ENCODE results near the gene TTC7B. TPM values are rescaled to one million over a fixed set of nuclear protein-coding genes. Genes with fewer than 3 reads are reported as not detected.

TTC7B gene
- total and polyA plus RNA-seq, 9 of the 15 experiments (the other 6 are each of a cell fraction or from before 2014, with no cell fraction given) = 2.2 to 77.2 (median 36.7) TPM

DNA sequence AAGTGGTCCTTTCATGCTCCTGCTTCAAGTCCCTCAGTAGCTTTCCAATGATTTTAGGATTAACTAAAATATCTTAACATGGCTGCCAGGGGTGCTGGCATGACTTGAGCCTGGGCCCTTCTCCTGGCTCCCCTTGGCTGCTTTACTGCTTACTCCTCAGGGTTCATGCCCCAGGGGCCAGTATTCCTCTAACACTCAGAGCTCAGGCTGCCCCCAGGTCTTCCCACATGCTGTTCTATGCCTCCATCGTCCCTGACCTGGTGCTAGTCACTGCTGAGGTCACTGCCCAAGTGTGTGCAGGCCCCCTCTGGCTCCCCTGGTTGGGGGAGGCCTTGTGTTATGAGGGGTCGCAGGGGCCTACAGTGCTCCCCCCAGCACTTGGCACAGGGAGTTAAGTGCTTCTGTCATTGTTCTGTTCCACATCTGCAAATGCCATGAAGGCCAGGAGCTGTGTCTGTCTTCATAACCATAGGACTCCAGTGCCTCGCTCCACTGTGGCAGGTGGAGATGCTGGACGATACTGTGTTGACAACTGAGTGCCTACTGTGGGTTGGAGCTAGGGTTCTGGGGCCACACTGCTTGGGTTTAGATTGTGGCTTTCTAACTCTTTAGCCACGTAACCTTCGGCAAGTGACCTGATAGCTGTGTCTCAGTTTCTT lies 228.8 kb downstream of the TTC7B start:
- 100% methylated on average over 5 of the region's 6 CpGs for WGBS (ENCODE audit: insufficient coverage, low coverage, missing lambda C conversion rate)
- H3K36me3 ChIP-seq (ENCODE audit: control insufficient read depth, insufficient read depth, low read length) = 0 out of 3 replicates have a peak, but pooled peaks cover 2% of the 10 kb centered on the region
- ChIA-PET CTCF (ENCODE audit: low intra/inter-chr PET ratio) (no interaction called here), POLR2A (interaction anchor here (1.5 kb wide), 1 partner anchor 13 kb away, joined by 6 read pairs; no protein-coding TSS in a partner anchor)
- in situ Hi-C loops (cut with MboI) = no loop called here
- H3K27ac ChIP-seq (ENCODE audit: extremely low read depth, low read depth, low read length) = no peak overlapping the region
- TF ChIP-seq SRSF9 (IDR thresholded peaks at IDR 0.05; ENCODE audit: borderline replicate concordance, low read depth, low read length) (no peak), TCF15 (CRISPR knock-in tag; IDR thresholded peaks at IDR 0.05) (no peak), RUNX1 (IDR thresholded peaks at IDR 0.05; ENCODE audit: low read depth) (no peak), ATF1 (CRISPR knock-in tag; IDR thresholded peaks at IDR 0.05) (no peak), ATF1 (tag; IDR thresholded peaks at IDR 0.05) (no peak), ZNF277 (CRISPR knock-in tag; IDR thresholded peaks at IDR 0.05; ENCODE audit: borderline replicate concordance) (no peak), ZNF143 (CRISPR knock-in tag; IDR thresholded peaks at IDR 0.05) (no peak), TCFL5 (CRISPR knock-in tag; conservative IDR thresholded peaks at IDR 0.05) (no peak), IRF9 (tag; IDR thresholded peaks at IDR 0.05) (no peak), HDAC3 (IDR thresholded peaks at IDR 0.05; ENCODE audit: borderline replicate concordance, partially characterized antibody) (no peak), LCOR (CRISPR knock-in tag; IDR thresholded peaks at IDR 0.05) (no peak), ZNF232 (CRISPR knock-in tag; IDR thresholded peaks at IDR 0.05) (no peak), RFX1 (IDR thresholded peaks at IDR 0.05) (no peak), ID3 (CRISPR knock-in tag; IDR thresholded peaks at IDR 0.05) (no peak), ID3 (tag; IDR thresholded peaks at IDR 0.05) (no peak), CREM (IDR thresholded peaks at IDR 0.05; ENCODE audit: low read depth) (no peak), LARP7 (IDR thresholded peaks at IDR 0.05) (no peak), CEBPB (tag; IDR thresholded peaks at IDR 0.05) (no peak), TRIM28 (IDR thresholded peaks at IDR 0.05) (no peak)
- TF ChIP-seq, protein P1, sequence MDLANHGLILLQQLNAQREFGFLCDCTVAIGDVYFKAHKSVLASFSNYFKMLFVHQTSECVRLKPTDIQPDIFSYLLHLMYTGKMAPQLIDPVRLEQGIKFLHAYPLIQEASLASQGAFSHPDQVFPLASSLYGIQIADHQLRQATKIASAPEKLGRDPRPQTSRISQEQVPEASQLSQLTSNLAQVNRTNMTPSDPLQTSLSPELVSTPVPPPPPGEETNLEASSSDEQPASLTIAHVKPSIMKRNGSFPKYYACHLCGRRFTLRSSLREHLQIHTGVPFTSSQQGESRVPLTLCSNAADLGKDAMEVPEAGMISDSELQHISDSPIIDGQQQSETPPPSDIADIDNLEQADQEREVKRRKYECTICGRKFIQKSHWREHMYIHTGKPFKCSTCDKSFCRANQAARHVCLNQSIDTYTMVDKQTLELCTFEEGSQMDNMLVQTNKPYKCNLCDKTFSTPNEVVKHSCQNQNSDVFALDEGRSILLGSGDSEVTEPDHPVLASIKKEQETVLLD (IDR thresholded peaks at IDR 0.05) = no peak
- intact Hi-C loops (cut with micrococcal nuclease) = no loop called here
- H2AFZ ChIP-seq (ENCODE audit: low read depth, low read length) = no peak overlapping the region
- H3K4me1 ChIP-seq (replicated peaks in 1 of 2; ENCODE audit: control insufficient read depth in 2 of 2, insufficient read depth in 2 of 2, low read length in 2 of 2) = no peaks in the 10 kb centered on the region
- no peak for FAIRE-seq
- no peak overlapping the region for H3K4me3 ChIP-seq
- H3K9me3 ChIP-seq (replicated peaks; ENCODE audit: control insufficient read depth, insufficient read depth, low read depth, low read length) = no peaks in the 10 kb centered on the region
- H3K27me3 ChIP-seq (ENCODE audit: control insufficient read depth in 2 of 2, insufficient read depth in 2 of 2, low read length in 2 of 2) = no peaks in the 10 kb centered on the region
- no peak overlapping the region for H3K4me2 ChIP-seq (ENCODE audit: insufficient read depth, low read length)
- H3K9ac ChIP-seq (ENCODE audit: insufficient read depth in 1 of 2, low read depth in 2 of 2, low read length in 2 of 2) = no peak overlapping the region
- H3K79me2 ChIP-seq (ENCODE audit: control insufficient read depth, insufficient read depth, low read length) = no peaks in the 10 kb centered on the region
- ATAC-seq = no peak
- DNase-seq (ENCODE audit: extremely low read depth in 1 of 4, low spot score in 3 of 4) = no peak
- H4K20me1 ChIP-seq (replicated peaks; ENCODE audit: control insufficient read depth, insufficient read depth, low read length) = no peaks in the 10 kb centered on the region
- BruUV-seq (replicated peaks) = no TSS peak
- no peaks in the 10 kb centered on the region for H3K9me1 ChIP-seq (ENCODE audit: control insufficient read depth, insufficient read depth, low read length)

Measured in K562 (cell line).